Spleen (tissue), 3 donors: Measurements from ENCODE around the gene MAP7D1.

Experiments
- POLR2A ChIP-seq, 3 donors: fragments of 450-650 bp; IDR thresholded peaks; one replicate each; pipeline ENCODE4 v1.5.1; 2017; ENCODE audit warnings: antibody characterized with exemption in 3 of 3, mild to moderate bottlenecking in 1 of 3
- POLR2AphosphoS5 ChIP-seq, 3 donors: sonication (generic); formaldehyde crosslinking; IDR thresholded peaks; one replicate each; pipeline ENCODE4 v1.5.1; 2017; ENCODE audit warnings: antibody characterized with exemption in 3 of 3

DNA sequence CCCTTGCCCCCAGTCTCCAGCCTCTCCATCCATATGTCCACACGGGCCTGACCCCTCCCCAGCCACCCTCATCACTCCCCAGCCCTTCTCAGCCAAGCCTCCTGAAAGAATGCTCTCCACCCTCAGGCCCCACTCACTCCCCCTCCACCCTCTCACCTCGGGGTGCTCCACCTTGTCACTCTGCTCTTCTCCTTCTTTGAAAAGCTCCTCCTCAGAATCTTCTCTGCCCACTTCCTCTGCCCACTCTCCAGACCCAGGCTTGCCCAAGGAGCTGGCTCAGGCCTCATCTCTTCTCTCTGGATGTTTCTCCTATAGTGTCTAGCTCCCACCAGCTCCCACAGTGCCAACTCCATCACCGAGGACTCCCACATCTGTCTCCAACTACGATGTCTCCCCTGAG, 44.8 kb upstream of the MAP7D1 start:
- TF ChIP-seq POLR2AphosphoS5 (IDR thresholded peaks at IDR 0.05), result no peak
- TF ChIP-seq POLR2A (IDR thresholded peaks at IDR 0.05), result no peak
